Pancreas (tissue), 10 donors: Measurements from ENCODE around the gene ACTR5. TPM values are rescaled to one million over a fixed set of nuclear protein-coding genes. Genes with fewer than 3 reads are reported as not detected.

Source experiments
- ATAC-seq, 4 donors: fragments of 200-7000 bp; cut with Tn5 transposase; one replicate each; pipeline versions ENCODE4 v1.8.0 to v1.9.1; 2020; ENCODE audit warnings: mild to moderate bottlenecking in 4 of 4, moderate library complexity in 4 of 4
- DNase-seq, 6 donors: peaks; one replicate each; pipeline ENCODE4 v3.0.0-alpha.2; 2020
- FAIRE-seq: peaks from 2 replicates; lab custom pipeline; 2012; peaks lifted over from hg19 to GRCh38; lab: Jason Lieb, UNC
- H3K27ac ChIP-seq, 4 donors: fragments of 200-600 bp; sonication (generic); 1 replicate in 3 of 4; 2 replicates in 1 of 4; pipeline versions ENCODE4 v1.5.0 to v1.8.0; 2020
- H3K27me3 ChIP-seq, 4 donors: fragments of 200-600 bp; one replicate each; pipeline ENCODE4 v1.8.0; 2021
- H3K36me3 ChIP-seq, 3 donors: fragments of 200-600 bp; sonication (generic) in 1 of 3; one replicate each; pipeline versions ENCODE4 v1.5.0 to v1.8.0; 2020 to 2021
- H3K4me1 ChIP-seq, 3 donors: fragments of 200-600 bp; one replicate each; pipeline ENCODE4 v1.8.0; 2021
- H3K4me3 ChIP-seq, 4 donors: fragments of 200-600 bp; sonication (generic) in 2 of 4; one replicate each; pipeline versions ENCODE4 v1.5.0 to v1.8.0; 2020 to 2021
- H3K9me3 ChIP-seq, 4 donors: fragments of 200-600 bp; one replicate each; pipeline ENCODE4 v1.8.0; 2021
- WGBS, 2 donors: extraction: QIAGEN DNeasy Blood & Tissue Kit; methylation state at CpG; one replicate each; pipeline ENCODE4 v1.1.7; 2013; 5-methylcytosine and 5-hydroxymethylcytosine counted together
- intact Hi-C, 3 donors: fragments of 100-400 bp; cut with DNase I; formaldehyde crosslinking; loops; one replicate each; pipeline versions ENCODE4 v1.11.1 to v1.14.2; 2022
- polyA plus RNA-seq, 2 donors: library from polyadenylated mRNA; stranded (reverse); fragments of 200-250 nt; gene quantifications; one replicate each; pipeline ENCODE4 v1.2.3, GENCODE V29; 2013
- total RNA-seq, 6 donors: library from RNA; stranded (reverse); fragmentation: NEBNext Ultra II Directional in 4 of 6; extraction: Animal tissue kit (Norgen Biotek cat#: 25700) in 4 of 6; gene quantifications; one replicate each; pipeline versions ENCODE4 v1.2.1 to v1.2.4, GENCODE V29; 2021 to 2023
- TF ChIP-seq, protein P1 (sequence below), 4 donors: fragments of 200-600 bp; sonication (generic) in 3 of 4; IDR thresholded peaks; one replicate each; pipeline versions ENCODE4 v1.5.0 to v1.8.0; 2021; ENCODE audit warnings: antibody characterized with exemption in 4 of 4
- donor health status: healthy with polysubstance abuse.
- donor health status: DM: no; HTN: no; CAD: no; lungs with moderate emphysema.
- donor health status: DM: no; HTN: no; CAD: no.
- donor health status: control.
- donor health status: control.
- donor health status: Bipolar disorder and iron deficiency.
- donor health status: DM: yes; HTN: yes; CAD: no.
- donor health status: DM: no; HTN: no; CAD: no.
- donor health status: DM: no; HTN: no; CAD: no.
- donor health status: DM: yes; HTN: yes; CAD: no.

The ACTR5 gene
- total and polyA plus RNA-seq, 8 donors, result 2.4 to 9.8 (median 3.2) TPM

- ATAC-seq, result no peak
- TF ChIP-seq, protein P1, sequence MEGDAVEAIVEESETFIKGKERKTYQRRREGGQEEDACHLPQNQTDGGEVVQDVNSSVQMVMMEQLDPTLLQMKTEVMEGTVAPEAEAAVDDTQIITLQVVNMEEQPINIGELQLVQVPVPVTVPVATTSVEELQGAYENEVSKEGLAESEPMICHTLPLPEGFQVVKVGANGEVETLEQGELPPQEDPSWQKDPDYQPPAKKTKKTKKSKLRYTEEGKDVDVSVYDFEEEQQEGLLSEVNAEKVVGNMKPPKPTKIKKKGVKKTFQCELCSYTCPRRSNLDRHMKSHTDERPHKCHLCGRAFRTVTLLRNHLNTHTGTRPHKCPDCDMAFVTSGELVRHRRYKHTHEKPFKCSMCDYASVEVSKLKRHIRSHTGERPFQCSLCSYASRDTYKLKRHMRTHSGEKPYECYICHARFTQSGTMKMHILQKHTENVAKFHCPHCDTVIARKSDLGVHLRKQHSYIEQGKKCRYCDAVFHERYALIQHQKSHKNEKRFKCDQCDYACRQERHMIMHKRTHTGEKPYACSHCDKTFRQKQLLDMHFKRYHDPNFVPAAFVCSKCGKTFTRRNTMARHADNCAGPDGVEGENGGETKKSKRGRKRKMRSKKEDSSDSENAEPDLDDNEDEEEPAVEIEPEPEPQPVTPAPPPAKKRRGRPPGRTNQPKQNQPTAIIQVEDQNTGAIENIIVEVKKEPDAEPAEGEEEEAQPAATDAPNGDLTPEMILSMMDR (IDR thresholded peaks at IDR 0.05), result no peak
- no peak for DNase-seq
- WGBS, 2 donors, result 2 to 3% methylated on average over 41 of the region's 41 CpGs
- FAIRE-seq, result no peak
- no peak overlapping the region for H3K4me3 ChIP-seq
- H3K4me1 ChIP-seq, result peaks cover 0 to 3% (median 0%) of the 10 kb centered on the region in 3 donors
- H3K9me3 ChIP-seq, result no peaks in the 10 kb centered on the region
- no peak overlapping the region for H3K27ac ChIP-seq
- H3K27me3 ChIP-seq, result peaks cover 0 to 82% (median 24%) of the 10 kb centered on the region in 4 donors
- intact Hi-C loops, result no loop called here
- no peaks in the 10 kb centered on the region for H3K36me3 ChIP-seq
These were observed 19.2 kb upstream of the ACTR5 start for GRCh38 chr20:38728911-38729642.

GRCh38 chr20:38729767-38730166, 18.5 kb upstream of the ACTR5 start:
- no peak for ATAC-seq
- intact Hi-C loops, result no loop called here
- H3K27me3 ChIP-seq, result peaks cover 0 to 85% (median 23%) of the 10 kb centered on the region in 4 donors

GRCh38 chr20:38730167-38730988, 17.9 kb upstream of the ACTR5 start:
- Histone ChIP-seq H3K9me3 (no peaks in the 10 kb centered on the region), H3K36me3 (no peaks in the 10 kb centered on the region), H3K27me3 (peaks cover 0 to 83% (median 21%) of the 10 kb centered on the region in 4 donors), H3K4me3 (peak overlapping the region in 1 of 4 donors; percentile 37), H3K4me1 (peaks cover 0 to 3% (median 0%) of the 10 kb centered on the region in 3 donors), H3K27ac (no peak overlapping the region)
- ATAC-seq, result no peak
- 5% methylated on average over 40 to 41 of the region's 41 CpGs for WGBS, 2 donors
- TF ChIP-seq, protein P1 (IDR thresholded peaks at IDR 0.05), result no peak
- FAIRE-seq, result no peak
- DNase-seq, result no peak
- intact Hi-C loops, result no loop called here

More at GRCh38 chr20:38729767-38730166, 18.5 kb upstream of the ACTR5 start:
- no peaks in the 10 kb centered on the region for H3K36me3 ChIP-seq
- FAIRE-seq (no peak), DNase-seq (no peak)
- peaks cover 0 to 3% (median 0%) of the 10 kb centered on the region in 3 donors for H3K4me1 ChIP-seq
- H3K9me3 ChIP-seq, result no peaks in the 10 kb centered on the region
- 5 to 12% methylated on average over 7 of the region's 7 CpGs for WGBS, 2 donors
- TF ChIP-seq, protein P1 (IDR thresholded peaks at IDR 0.05), result no peak
- no peak overlapping the region for H3K4me3 ChIP-seq
- H3K27ac ChIP-seq, result no peak overlapping the region

- FAIRE-seq, result no peak
- intact Hi-C loops, result no loop called here
- no peak overlapping the region for H3K27ac ChIP-seq
- peak overlapping the region in 2 of 4 donors; percentile 25 to 37 for H3K4me3 ChIP-seq
- H3K27me3 ChIP-seq, result peaks cover 0 to 75% (median 17%) of the 10 kb centered on the region in 4 donors
- peak; percentile 86 to 94 (median 91) for ATAC-seq
- TF ChIP-seq, protein P1 (IDR thresholded peaks at IDR 0.05), result peak; percentile 96 to 99 (median 98)
- no peaks in the 10 kb centered on the region for H3K36me3 ChIP-seq
- 1 to 2% methylated on average over 40 of the region's 40 CpGs for WGBS, 2 donors
- peaks cover 0 to 3% (median 0%) of the 10 kb centered on the region in 3 donors for H3K4me1 ChIP-seq
- no peaks in the 10 kb centered on the region for H3K9me3 ChIP-seq
- DNase-seq, result peak; percentile 39 to 93 (median 68)
These were observed 17.1 kb upstream of the ACTR5 start for GRCh38 chr20:38730989-38731737.
